Measurements from ENCODE around the gene PAXIP1.

- TF ChIP-seq NFIC (IDR thresholded peaks at IDR 0.05), result no peak
- TF ChIP-seq CREB1 (IDR thresholded peaks at IDR 0.05; ENCODE audit: low read depth), result no peak
- no peak for TF ChIP-seq USF1 (IDR thresholded peaks at IDR 0.05)
- no peak for TF ChIP-seq TAF1 (IDR thresholded peaks at IDR 0.05; ENCODE audit: low read depth)
Observed at GRCh38 chr7:155043756-155044155, 40.8 kb upstream of the PAXIP1 start.
